ENCODE results near the gene FMN1. TPM values are rescaled to one million over a fixed set of nuclear protein-coding genes. Genes with fewer than 3 reads are reported as not detected.

Gene FMN1
- total and polyA plus RNA-seq, 2 of the 8 experiments (the other 6 are each of a cell fraction or from before 2014, with no cell fraction given), result 0.27 to 3.7 TPM

- H2AFZ ChIP-seq (ENCODE audit: low read length), result no peak overlapping the region
- 83% methylated on average over 1 of the region's 1 CpG; no CpG with 5 or more reads in 1 of the 2 experiments for WGBS, 2 experiments (ENCODE audit: extremely low coverage in 1 of 2, insufficient coverage in 1 of 2, insufficient read length in 1 of 2, insufficient replicate concordance in 2 of 2, low coverage in 1 of 2, low lambda C conversion rate in 2 of 2, missing lambda C conversion rate in 1 of 2)
- no peak overlapping the region for H2BK15ac ChIP-seq (ENCODE audit: low read length)
- no peak overlapping the region for H2AK5ac ChIP-seq (ENCODE audit: low read depth, low read length)
- H3K18ac ChIP-seq (ENCODE audit: extremely low read depth, low read length), result no peak overlapping the region
- H3K4me1 ChIP-seq (replicated peaks in 1 of 4; ENCODE audit: control insufficient read depth in 3 of 4, insufficient read depth in 4 of 4, low read length in 3 of 4), result peaks cover 0 to 3% (median under 1%) of the 10 kb centered on the region in 4 experiments; a peak in 3 of 7 replicates
- H3K79me1 ChIP-seq (ENCODE audit: low read depth, low read length), result no peaks in the 10 kb centered on the region
- H2BK12ac ChIP-seq (ENCODE audit: low read depth, low read length), result no peak overlapping the region
- no peak overlapping the region for H4K8ac ChIP-seq (ENCODE audit: extremely low read depth, insufficient read depth, low read length)
- no peaks in the 10 kb centered on the region for H3K36me3 ChIP-seq (ENCODE audit: control insufficient read depth in 2 of 4, insufficient read depth in 4 of 4, low read length in 3 of 4)
- H3K9me3 ChIP-seq (ENCODE audit: insufficient read depth in 2 of 2, low read depth in 1 of 2, low read length in 1 of 2), result no peaks in the 10 kb centered on the region
- H3K23ac ChIP-seq (ENCODE audit: insufficient read length), result no peak overlapping the region
- no peak overlapping the region for H2BK20ac ChIP-seq (ENCODE audit: low read length)
- no peaks in the 10 kb centered on the region for H4K20me1 ChIP-seq (replicated peaks in 1 of 2; ENCODE audit: control insufficient read depth in 1 of 2, insufficient read depth in 2 of 2, low read length in 2 of 2)
- H2BK5ac ChIP-seq (ENCODE audit: low read depth, low read length), result no peak overlapping the region
- FAIRE-seq (no peak), DNase-seq (ENCODE audit: low read depth in 1 of 2, low spot score in 2 of 2) (no peak)
- H3K4ac ChIP-seq (replicated peaks; ENCODE audit: insufficient read length, low read depth, low read length), result no peak overlapping the region
- H3K4me2 ChIP-seq (ENCODE audit: insufficient read depth in 1 of 2, low read depth in 2 of 2, low read length in 2 of 2), result no peak overlapping the region
- H4K5ac ChIP-seq (ENCODE audit: insufficient read length, low read depth, low read length), result no peak overlapping the region
- ChIA-PET POLR2A (ENCODE audit: partially characterized antibody) (no interaction called here), CTCF (ENCODE audit: partially characterized antibody) (interaction anchor here (0.8 to 2.9 kb wide), 2 partner anchors 8 to 21 kb away, joined by 3 to 17 read pairs; no protein-coding TSS in a partner anchor)
- no peak overlapping the region for H3K14ac ChIP-seq (ENCODE audit: insufficient read length)
- no peak overlapping the region for H2BK120ac ChIP-seq (replicated peaks; ENCODE audit: low read depth, low read length)
- H3K79me2 ChIP-seq (ENCODE audit: control insufficient read depth in 1 of 2, insufficient read depth in 2 of 2, low read length in 2 of 2), result no peaks in the 10 kb centered on the region
- H3K56ac ChIP-seq (replicated peaks; ENCODE audit: insufficient read length, low read depth, low read length), result no peak overlapping the region
- H3K27ac ChIP-seq (ENCODE audit: low read depth, low read length), result no peak overlapping the region
- no peak overlapping the region for H3K4me3 ChIP-seq (ENCODE audit: extremely low read depth in 1 of 4, insufficient read depth in 2 of 4, low read depth in 3 of 4, low read length in 4 of 4)
- no peak overlapping the region for H4K91ac ChIP-seq (replicated peaks; ENCODE audit: insufficient read length, low read length)
- no peak overlapping the region for H3K9ac ChIP-seq (replicated peaks in 1 of 4; ENCODE audit: extremely low read depth in 1 of 4, low read depth in 3 of 4, low read length in 3 of 4)
- H3K27me3 ChIP-seq (replicated peaks in 1 of 4; ENCODE audit: control insufficient read depth in 3 of 4, extremely low read depth in 1 of 4, insufficient read depth in 3 of 4, low read length in 3 of 4), result peaks cover 0 to 1% (median 0%) of the 10 kb centered on the region in 4 experiments; a peak in 1 of 7 replicates
- H3K23me2 ChIP-seq (ENCODE audit: low read depth, low read length), result no peaks in the 10 kb centered on the region
- TF ChIP-seq RFX5 (IDR thresholded peaks at IDR 0.05; ENCODE audit: borderline replicate concordance, low read depth, low read length) (no peak), MAFK (IDR thresholded peaks at IDR 0.05; ENCODE audit: low read depth, low read length) (no peak)
Observed at GRCh38 chr15:33014586-33014985, 179.9 kb downstream of the FMN1 start.
